ENCODE measurements around the gene UBXN11.
"Not testable (repeated sequence)": the region's sequence is repeated elsewhere in the genome, so short reads cannot be mapped to it uniquely, and the experiment has no call there.

The UBXN11 gene

GRCh38 chr1:26300578-26301275 lies 5.7 kb downstream of the UBXN11 start:
- H3K4me3 ChIP-seq, result no peak overlapping the region
- H3K27ac ChIP-seq, result no peak overlapping the region
- no peak for DNase-seq (ENCODE audit: low spot score)
- TF ChIP-seq CTCF (IDR thresholded peaks at IDR 0.05), result no peak

GRCh38 chr1:26297791-26298124 lies 8.7 kb downstream of the UBXN11 start:
- no peak overlapping the region for H3K4me3 ChIP-seq
- no peak for TF ChIP-seq CTCF (IDR thresholded peaks at IDR 0.05)
- no peak for DNase-seq (ENCODE audit: low spot score)
- H3K27ac ChIP-seq, result no peak overlapping the region

GRCh38 chr1:26297057-26297790 lies 9.2 kb downstream of the UBXN11 start:
- TF ChIP-seq CTCF (IDR thresholded peaks at IDR 0.05), result no peak
- no peak overlapping the region for H3K27ac ChIP-seq
- no peak for DNase-seq (ENCODE audit: low spot score)
- no peak overlapping the region for H3K4me3 ChIP-seq

- H3K27ac ChIP-seq, result no peak overlapping the region
- no peak for TF ChIP-seq CTCF (IDR thresholded peaks at IDR 0.05)
- no peak for DNase-seq (ENCODE audit: low spot score)
- H3K4me3 ChIP-seq, result no peak overlapping the region
Measured at GRCh38 chr1:26296340-26297056, 9.9 kb downstream of the UBXN11 start.

- no peak for DNase-seq (ENCODE audit: low spot score)
- TF ChIP-seq CTCF (IDR thresholded peaks at IDR 0.05), result no peak
- H3K27ac ChIP-seq, result no peak overlapping the region
- no peak overlapping the region for H3K4me3 ChIP-seq
Measured at GRCh38 chr1:26295194-26296138, 11.0 kb downstream of the UBXN11 start.

GRCh38 chr1:26293911-26294463 lies 12.4 kb downstream of the UBXN11 start:
- H3K27ac ChIP-seq, result no peak overlapping the region

GRCh38 chr1:26292735-26293134 lies 13.7 kb downstream of the UBXN11 start:
- not testable (repeated sequence) for H3K27ac ChIP-seq; H3K4me3 ChIP-seq; DNase-seq (ENCODE audit: low spot score)

More at GRCh38 chr1:26293911-26294463, 12.4 kb downstream of the UBXN11 start:
- DNase-seq (ENCODE audit: low spot score), result no peak
- no peak overlapping the region for H3K4me3 ChIP-seq
- no peak for TF ChIP-seq CTCF (IDR thresholded peaks at IDR 0.05)

Data from coronary artery (tissue), 2 donors.